Right atrium auricular region (tissue), 2 donors: ENCODE results near the gene JMJD8. TPM values are rescaled to one million over a fixed set of nuclear protein-coding genes. Genes with fewer than 3 reads are reported as not detected.

Experiments used
- DNase-seq: peaks from one replicate; pipeline ENCODE4 v3.0.0-alpha.2; 2019; ENCODE audit warnings: low spot score
- H3K27ac ChIP-seq, 2 donors: fragments of 200-600 bp; sonication (generic); 1 replicate in 1 of 2; 2 replicates in 1 of 2; pipeline ENCODE4 v1.5.1; 2016 to 2019
- H3K27me3 ChIP-seq, 2 donors: fragments of 200-600 bp; sonication (generic); one replicate each; pipeline versions ENCODE4 v1.5.1 to v1.6.0; 2017 to 2019
- H3K36me3 ChIP-seq: fragments of 200-600 bp; sonication (generic); one replicate; pipeline ENCODE4 v1.5.1; 2016
- H3K4me1 ChIP-seq, 2 donors: fragments of 200-600 bp; sonication (generic); one replicate each; pipeline versions ENCODE4 v1.5.1 to v1.6.0; 2017 to 2019
- H3K4me3 ChIP-seq, 2 donors: fragments of 200-600 bp; sonication (generic); 1 replicate in 1 of 2; 2 replicates in 1 of 2; pipeline ENCODE4 v1.5.1; 2017 to 2019; ENCODE audit warnings: mild to moderate bottlenecking in 1 of 2, moderate library complexity in 1 of 2
- H3K9me3 ChIP-seq, 2 donors: fragments of 200-600 bp; sonication (generic); one replicate each; pipeline ENCODE4 v1.5.1; 2019
- total RNA-seq, 2 donors: library from RNA; depleted of rRNA; stranded (reverse); fragments of >200 nt; gene quantifications; one replicate each; pipeline ENCODE4 v1.1.0, GENCODE V29; 2016
- TF ChIP-seq, protein P1 (sequence below), 2 donors: fragments of 200-600 bp; sonication (generic); IDR thresholded peaks; one replicate each; pipeline ENCODE4 v1.5.1; 2019; ENCODE audit warnings: antibody characterized with exemption in 2 of 2

JMJD8 gene
- total RNA-seq, 2 donors from 2014 or later = 76.4 to 82.1 TPM

DNA sequence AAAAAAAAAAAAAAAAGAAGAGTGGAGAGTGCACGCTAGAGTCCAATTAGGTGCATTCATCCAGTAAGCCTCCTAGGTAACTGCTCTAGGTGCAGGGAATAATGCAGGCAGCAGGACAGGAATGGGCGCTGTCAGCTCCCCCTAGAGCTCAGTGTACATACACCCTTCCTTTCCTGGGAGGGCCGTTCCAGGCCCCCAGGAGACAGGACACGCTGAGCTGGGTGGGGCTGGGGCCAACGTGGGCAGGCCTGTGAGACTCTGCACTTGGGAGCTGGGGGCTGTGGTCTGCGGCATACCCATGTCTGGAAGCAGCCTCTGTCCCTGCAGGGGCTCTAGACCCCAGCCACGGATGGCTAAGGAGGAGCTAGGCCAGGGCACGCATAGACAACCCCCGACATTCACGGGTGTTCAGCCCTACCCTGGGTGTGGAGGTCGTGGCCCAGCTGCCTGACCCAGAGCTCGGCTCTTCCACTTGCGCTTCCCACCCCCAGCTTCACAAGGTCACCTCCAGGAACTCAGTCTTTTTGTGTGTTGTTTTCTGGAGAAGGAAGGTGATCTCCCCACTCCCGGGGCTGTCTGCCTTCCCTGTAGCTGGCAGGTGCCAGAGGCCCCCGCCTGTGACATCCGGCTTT, 35.8 kb upstream of the JMJD8 start:
- no peaks in the 10 kb centered on the region for H3K27me3 ChIP-seq
- H3K4me3 ChIP-seq = peak overlapping the region; percentile 65 to 83
- no peak for DNase-seq
- H3K36me3 ChIP-seq = no peaks in the 10 kb centered on the region
- TF ChIP-seq, protein P1, sequence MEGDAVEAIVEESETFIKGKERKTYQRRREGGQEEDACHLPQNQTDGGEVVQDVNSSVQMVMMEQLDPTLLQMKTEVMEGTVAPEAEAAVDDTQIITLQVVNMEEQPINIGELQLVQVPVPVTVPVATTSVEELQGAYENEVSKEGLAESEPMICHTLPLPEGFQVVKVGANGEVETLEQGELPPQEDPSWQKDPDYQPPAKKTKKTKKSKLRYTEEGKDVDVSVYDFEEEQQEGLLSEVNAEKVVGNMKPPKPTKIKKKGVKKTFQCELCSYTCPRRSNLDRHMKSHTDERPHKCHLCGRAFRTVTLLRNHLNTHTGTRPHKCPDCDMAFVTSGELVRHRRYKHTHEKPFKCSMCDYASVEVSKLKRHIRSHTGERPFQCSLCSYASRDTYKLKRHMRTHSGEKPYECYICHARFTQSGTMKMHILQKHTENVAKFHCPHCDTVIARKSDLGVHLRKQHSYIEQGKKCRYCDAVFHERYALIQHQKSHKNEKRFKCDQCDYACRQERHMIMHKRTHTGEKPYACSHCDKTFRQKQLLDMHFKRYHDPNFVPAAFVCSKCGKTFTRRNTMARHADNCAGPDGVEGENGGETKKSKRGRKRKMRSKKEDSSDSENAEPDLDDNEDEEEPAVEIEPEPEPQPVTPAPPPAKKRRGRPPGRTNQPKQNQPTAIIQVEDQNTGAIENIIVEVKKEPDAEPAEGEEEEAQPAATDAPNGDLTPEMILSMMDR (IDR thresholded peaks at IDR 0.05) = no peak
- peaks cover 0 to 49% of the 10 kb centered on the region in 2 donors for H3K4me1 ChIP-seq
- peak overlapping the region; percentile 91 to 92 for H3K27ac ChIP-seq
- no peaks in the 10 kb centered on the region for H3K9me3 ChIP-seq

DNA sequence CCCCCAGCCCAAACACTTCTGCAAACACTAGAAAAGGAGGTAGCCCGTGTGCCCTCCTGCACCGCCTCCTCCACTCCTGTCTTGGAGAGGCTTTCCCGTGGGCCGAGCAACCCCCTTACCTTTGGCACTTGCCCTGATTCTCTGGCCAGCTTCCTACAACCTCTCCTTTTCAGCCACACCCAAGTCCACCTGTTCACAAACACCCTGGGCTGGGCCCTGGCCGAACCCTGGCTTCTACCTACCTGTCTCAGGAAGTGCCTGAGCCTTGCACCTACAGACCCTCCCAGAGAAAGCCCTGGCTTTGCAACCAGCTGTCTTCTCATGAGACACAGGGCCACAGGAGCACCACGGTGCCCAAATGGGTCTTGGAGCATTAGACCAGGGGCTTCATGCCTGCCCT, 34.8 kb upstream of the JMJD8 start:
- H3K27ac ChIP-seq = no peak overlapping the region
- H3K4me3 ChIP-seq = no peak overlapping the region
- DNase-seq = no peak
- H3K9me3 ChIP-seq = no peaks in the 10 kb centered on the region
- H3K4me1 ChIP-seq = peaks cover 0 to 58% of the 10 kb centered on the region in 2 donors
- no peaks in the 10 kb centered on the region for H3K27me3 ChIP-seq
- TF ChIP-seq, protein P1 (IDR thresholded peaks at IDR 0.05) = no peak
- H3K36me3 ChIP-seq = no peaks in the 10 kb centered on the region

DNA sequence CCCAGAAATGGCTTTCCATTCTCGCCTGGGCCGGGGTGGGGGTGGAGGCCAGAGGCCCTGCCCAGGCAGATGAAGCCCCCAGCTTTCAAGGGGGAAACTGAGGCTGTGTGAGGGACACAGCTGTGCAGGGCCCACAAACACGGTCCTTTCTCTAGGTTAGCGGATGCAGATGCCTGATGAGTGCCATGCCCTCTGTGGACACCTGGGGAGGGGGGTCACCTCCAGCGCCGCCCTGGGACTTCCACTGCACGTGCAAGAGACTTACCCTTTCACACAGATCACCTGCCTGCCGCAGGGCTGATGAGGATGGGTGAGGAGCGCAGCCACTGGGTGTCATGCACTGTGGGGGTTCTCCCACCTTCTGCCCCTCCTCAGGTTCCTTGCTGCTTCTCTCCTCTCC, 34.3 kb upstream of the JMJD8 start:
- TF ChIP-seq, protein P1 (IDR thresholded peaks at IDR 0.05) = no peak
- no peak overlapping the region for H3K4me3 ChIP-seq
- H3K36me3 ChIP-seq = no peaks in the 10 kb centered on the region
- no peak overlapping the region for H3K27ac ChIP-seq
- H3K4me1 ChIP-seq = peaks cover 0 to 58% of the 10 kb centered on the region in 2 donors
- H3K9me3 ChIP-seq = no peaks in the 10 kb centered on the region
- DNase-seq = no peak
- H3K27me3 ChIP-seq = no peaks in the 10 kb centered on the region

DNA sequence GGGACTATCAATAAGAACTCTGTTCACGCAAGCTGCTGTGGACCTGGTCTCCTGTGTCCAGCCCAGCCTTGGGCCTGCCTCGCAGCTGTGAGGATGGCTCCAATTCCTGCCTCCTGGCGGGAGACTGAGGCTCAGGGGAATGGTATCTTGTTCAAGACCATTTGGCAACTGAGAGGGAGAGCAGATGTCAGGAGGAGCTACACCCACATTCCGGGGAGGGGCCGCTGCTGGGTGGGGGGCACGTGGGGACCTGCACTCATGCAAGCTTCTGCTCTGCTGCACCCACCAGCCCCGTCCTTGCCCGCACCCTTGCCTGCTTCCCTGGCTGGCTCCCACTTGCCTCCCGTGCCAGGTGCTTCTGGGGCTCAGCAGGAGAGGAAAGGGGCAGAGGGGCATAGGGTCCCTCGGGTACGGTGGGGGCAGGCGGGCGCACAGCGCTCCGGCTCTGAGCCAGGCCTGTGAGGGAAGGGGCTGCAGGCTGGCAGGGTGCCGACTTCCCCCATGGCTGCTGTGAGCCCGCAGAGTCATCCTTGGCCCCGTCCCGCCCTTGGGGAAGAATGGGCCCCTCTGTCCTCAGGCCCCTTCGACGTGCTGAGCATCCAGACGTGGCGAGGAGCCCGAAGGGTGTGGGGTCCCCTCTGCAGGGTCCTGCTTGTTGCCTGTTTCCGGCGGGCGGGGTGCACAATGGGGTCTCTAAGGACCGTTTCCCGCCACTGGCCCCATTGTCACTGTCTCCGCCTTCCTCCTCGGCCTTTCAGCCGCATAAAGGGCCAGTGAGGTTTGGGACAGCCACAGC, 33.5 kb upstream of the JMJD8 start:
- Histone ChIP-seq H3K27ac (no peak overlapping the region), H3K36me3 (no peaks in the 10 kb centered on the region), H3K4me3 (no peak overlapping the region), H3K4me1 (peaks cover 0 to 58% of the 10 kb centered on the region in 2 donors), H3K27me3 (no peaks in the 10 kb centered on the region), H3K9me3 (no peaks in the 10 kb centered on the region)
- TF ChIP-seq, protein P1 (IDR thresholded peaks at IDR 0.05) = no peak
- no peak for DNase-seq

DNA sequence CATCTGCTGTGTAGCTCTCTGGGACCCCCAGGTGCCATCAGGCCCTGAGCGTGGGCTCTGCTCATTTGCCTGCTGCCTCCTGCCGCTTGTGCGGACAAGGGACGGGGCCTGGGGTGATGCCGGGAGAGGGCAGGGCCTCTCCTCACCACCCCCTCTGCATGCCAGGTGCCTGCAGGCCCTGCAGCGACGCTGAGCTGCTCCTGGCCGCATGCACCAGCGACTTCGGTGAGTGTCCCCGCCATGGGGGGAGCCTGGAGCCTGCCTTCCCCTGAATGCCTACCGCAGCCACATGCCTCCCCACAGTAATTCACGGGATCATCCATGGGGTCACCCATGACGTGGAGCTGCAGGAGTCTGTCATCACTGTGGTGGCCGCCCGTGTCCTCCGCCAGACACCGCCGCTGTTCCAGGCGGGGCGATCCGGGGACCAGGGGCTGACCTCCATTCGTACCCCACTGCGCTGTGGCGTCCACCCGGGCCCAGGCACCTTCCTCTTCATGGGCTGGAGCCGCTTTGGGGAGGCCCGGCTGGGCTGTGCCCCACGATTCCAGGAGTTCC, 32.7 kb upstream of the JMJD8 start:
- no peaks in the 10 kb centered on the region for H3K36me3 ChIP-seq
- DNase-seq = no peak
- H3K9me3 ChIP-seq = no peaks in the 10 kb centered on the region
- no peaks in the 10 kb centered on the region for H3K27me3 ChIP-seq
- no peak overlapping the region for H3K27ac ChIP-seq
- H3K4me3 ChIP-seq = no peak overlapping the region
- H3K4me1 ChIP-seq = peaks cover 0 to 55% of the 10 kb centered on the region in 2 donors
- TF ChIP-seq, protein P1 (IDR thresholded peaks at IDR 0.05) = no peak
